ENCODE results near the gene NFATC2. TPM values are rescaled to one million over a fixed set of nuclear protein-coding genes. Genes with fewer than 3 reads are reported as not detected.

NFATC2 gene
- total and polyA plus RNA-seq, 2 of the 8 experiments (the other 6 are each of a cell fraction or from before 2014, with no cell fraction given) = 0.27 to 0.91 TPM

- no peak for TF ChIP-seq KDM4A (IDR thresholded peaks at IDR 0.05; ENCODE audit: low read depth, low read length, severe bottlenecking)
Observed at GRCh38 chr20:51486197-51487005, 56.1 kb downstream of the NFATC2 start (continued).
